SH-SY5Y (cell line): ENCODE measurements around the gene PFN4.

Source experiments
- GATA2 ChIP-seq: IDR thresholded peaks from 2 replicates; pipeline ENCODE4 v1.6.1; 2011; ENCODE audit warnings: mild to moderate bottlenecking, low read depth, low read length
- GATA3 ChIP-seq: IDR thresholded peaks from 2 replicates; pipeline ENCODE4 v1.6.1; 2011; ENCODE audit warnings: low read depth, mild to moderate bottlenecking, low read length, moderate library complexity

DNA sequence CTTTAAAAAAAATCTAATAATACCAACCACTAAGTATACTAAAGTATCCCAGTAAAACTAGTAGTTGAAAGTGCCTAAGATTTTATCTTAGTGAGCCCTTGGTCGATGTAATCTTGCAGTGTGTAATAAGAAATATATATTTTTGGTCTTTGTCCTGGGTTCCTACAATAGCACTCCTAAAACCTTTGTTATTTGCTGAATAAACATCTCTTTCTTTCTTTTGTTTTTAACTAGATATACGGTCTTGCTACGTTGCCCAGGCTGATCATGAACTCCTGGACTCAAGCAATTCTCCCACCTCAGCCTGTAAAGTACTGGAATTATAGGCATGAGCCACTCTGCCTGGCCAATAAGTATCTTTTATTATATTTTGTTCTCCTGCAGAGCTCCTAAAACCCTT is 36.1 kb downstream of the PFN4 start:
- TF ChIP-seq GATA3: no peak
- TF ChIP-seq GATA2: no peak
